H1 (cell line): Measurements from ENCODE around the gene SLC2A4.

Experiments used
- CTCF ChIP-seq, 3 experiments: IDR thresholded peaks; 1 replicate in 2 of 3; 2 replicates in 1 of 3; pipeline versions ENCODE4 v1.5.1 to v1.6.1; 2011; ENCODE audit warnings: low read length in 3 of 3, mild to moderate bottlenecking in 3 of 3, inconsistent platforms in 2 of 3, low read depth in 1 of 3, moderate library complexity in 1 of 3; ENCODE audit not compliant: insufficient read depth in 1 of 3; ENCODE audit errors: control extremely low read depth in 1 of 3
- EP300 ChIP-seq, 2 experiments: IDR thresholded peaks; 1 replicate in 1 of 2; 2 replicates in 1 of 2; pipeline ENCODE4 v1.6.1; 2011 to 2012; ENCODE audit warnings: low read depth in 2 of 2, low read length in 2 of 2, mild to moderate bottlenecking in 2 of 2, borderline replicate concordance in 1 of 2, inconsistent platforms in 1 of 2, moderate library complexity in 1 of 2
- HDAC2 ChIP-seq, 2 experiments: fragments of 300-600 bp in 1 of 2; sonication (generic) in 1 of 2; IDR thresholded peaks; 2 replicates each; pipeline ENCODE4 v1.6.1; 2011 to 2012; ENCODE audit warnings: low read depth in 2 of 2, low read length in 2 of 2, mild to moderate bottlenecking in 2 of 2, moderate library complexity in 2 of 2, borderline replicate concordance in 1 of 2, inconsistent platforms in 1 of 2
- POLR2A ChIP-seq, 2 experiments: IDR thresholded peaks; 1 replicate in 1 of 2; 2 replicates in 1 of 2; pipeline ENCODE4 v1.6.1; 2011; ENCODE audit warnings: low read depth in 2 of 2, low read length in 2 of 2, mild to moderate bottlenecking in 2 of 2; ENCODE audit errors: control extremely low read depth in 1 of 2
- POLR2AphosphoS5 ChIP-seq: IDR thresholded peaks from 2 replicates; pipeline ENCODE4 v1.6.1; 2011; ENCODE audit warnings: low read depth, low read length
- TCF12 ChIP-seq: IDR thresholded peaks from 2 replicates; pipeline ENCODE4 v1.6.1; 2011; ENCODE audit warnings: low read depth, mild to moderate bottlenecking, low read length

GRCh38 chr17:7253082-7253481, 28.4 kb upstream of the SLC2A4 start:
- no peak for TF ChIP-seq POLR2A (IDR thresholded peaks at IDR 0.05; ENCODE audit: control extremely low read depth in 1 of 2, low read depth in 2 of 2, low read length in 2 of 2)
- no peak for TF ChIP-seq EP300 (IDR thresholded peaks at IDR 0.05; ENCODE audit: borderline replicate concordance in 1 of 2, low read depth in 2 of 2, low read length in 2 of 2)
- no peak for TF ChIP-seq CTCF (IDR thresholded peaks at IDR 0.05; ENCODE audit: control extremely low read depth in 1 of 3, insufficient read depth in 1 of 3, low read depth in 1 of 3, low read length in 3 of 3)
- no peak for TF ChIP-seq HDAC2 (IDR thresholded peaks at IDR 0.05; ENCODE audit: borderline replicate concordance in 1 of 2, low read depth in 2 of 2, low read length in 2 of 2)
- no peak for TF ChIP-seq TCF12
- TF ChIP-seq POLR2AphosphoS5: no peak; the same call in 1 of the 2 replicates
